ENCODE data around the gene CA12.

The CA12 gene

GRCh38 chr15:63401714-63402497 is 20.3 kb upstream of the CA12 start:
- no peak for DNase-seq

- DNase-seq = no peak
Measured at GRCh38 chr15:63401078-63401477, 19.4 kb upstream of the CA12 start.

GRCh38 chr15:63398456-63398855 is 16.8 kb upstream of the CA12 start:
- DNase-seq = no peak

- no peak for DNase-seq
Measured at GRCh38 chr15:63396152-63396928, 14.7 kb upstream of the CA12 start.

- no peak for DNase-seq
Measured at GRCh38 chr15:63395730-63396151, 14.1 kb upstream of the CA12 start.

GRCh38 chr15:63392361-63393009 is 10.8 kb upstream of the CA12 start:
- DNase-seq = no peak

- no peak for DNase-seq
Measured at GRCh38 chr15:63391669-63392360, 10.2 kb upstream of the CA12 start.

GRCh38 chr15:63390689-63391088 is 9.0 kb upstream of the CA12 start:
- DNase-seq = no peak

GRCh38 chr15:63389902-63390670 is 8.4 kb upstream of the CA12 start:
- no peak for DNase-seq

GRCh38 chr15:63388511-63388910 is 6.9 kb upstream of the CA12 start:
- no peak for DNase-seq

- DNase-seq = no peak
Measured at GRCh38 chr15:63387748-63388493, 6.3 kb upstream of the CA12 start.

- DNase-seq = no peak
Measured at GRCh38 chr15:63385911-63386531, 4.4 kb upstream of the CA12 start.

- no peak for DNase-seq
Measured at GRCh38 chr15:63384906-63385305, 3.3 kb upstream of the CA12 start.

- DNase-seq = no peak
Measured at GRCh38 chr15:63382966-63383710, 1.5 kb upstream of the CA12 start.

- DNase-seq = no peak
Measured at GRCh38 chr15:63380808-63381282, 801 bp downstream of the CA12 start.

GRCh38 chr15:63380151-63380807 is 1.4 kb downstream of the CA12 start:
- DNase-seq = no peak

- no peak for DNase-seq
Measured at GRCh38 chr15:63379492-63380150, 2.0 kb downstream of the CA12 start.

- DNase-seq = no peak
Measured at GRCh38 chr15:63378946-63379345, 2.7 kb downstream of the CA12 start.
